Calu3 (cell line): ENCODE results near the gene ASB6. TPM values are rescaled to one million over a fixed set of nuclear protein-coding genes. Genes with fewer than 3 reads are reported as not detected.
A peak's percentile ranks its signal among the peaks of the same experiment; 100 is the strongest.

ENCODE experiments used
- BruUV-seq: library from RNA; stranded (reverse); fragments of 400-500 nt; replicated peaks from 2 replicates; lab custom pipeline; 2021; lab: Mats Ljungman, UMichigan
- CTCF ChIA-PET: fragments of 300-600 bp; sonication (Branson Sonifier 250); formaldehyde crosslinking; loops from one replicate; lab custom pipeline; 2022; ENCODE audit warnings: antibody characterized with exemption; lab: Charles Lee
- DNase-seq: peaks from one replicate; pipeline ENCODE4 v3.0.0; 2022
- H3K27ac Mint-ChIP-seq: one replicate; pipeline ENCODE4 v1.8.0; 2022; ENCODE audit warnings: mixed read lengths; ENCODE audit not compliant: unreplicated experiment
- H3K27me3 Mint-ChIP-seq: one replicate; pipeline ENCODE4 v1.8.0; 2022; ENCODE audit warnings: mixed read lengths; ENCODE audit not compliant: unreplicated experiment
- H3K36me3 Mint-ChIP-seq: one replicate; pipeline ENCODE4 v1.8.0; 2022; ENCODE audit warnings: mild to moderate bottlenecking, moderate library complexity, mixed read lengths; ENCODE audit not compliant: insufficient read depth, unreplicated experiment
- H3K4me1 Mint-ChIP-seq: one replicate; pipeline ENCODE4 v1.8.0; 2022; ENCODE audit warnings: mild to moderate bottlenecking, low read depth, mixed read lengths; ENCODE audit not compliant: unreplicated experiment
- H3K4me3 Mint-ChIP-seq: one replicate; pipeline ENCODE4 v1.8.0; 2022; ENCODE audit warnings: mild to moderate bottlenecking, low read depth, moderate library complexity, mixed read lengths; ENCODE audit not compliant: unreplicated experiment
- H3K9me3 Mint-ChIP-seq: one replicate; pipeline ENCODE4 v1.8.0; 2022; ENCODE audit warnings: low read depth, mixed read lengths; ENCODE audit not compliant: unreplicated experiment
- intact Hi-C: fragments of 100-400 bp; cut with micrococcal nuclease; formaldehyde crosslinking; loops from one replicate; pipeline ENCODE4 v1.10.0; 2022; ENCODE audit not compliant: unreplicated experiment
- total RNA-seq: library from RNA; stranded (reverse); gene quantifications from 2 replicates; pipeline ENCODE4 v1.2.3, GENCODE V29; 2022
- TF ChIP-seq, protein P1 (sequence below): fragments of 200-600 bp; IDR thresholded peaks from one replicate; pipeline ENCODE4 v1.8.0; 2022; ENCODE audit warnings: antibody characterized with exemption; ENCODE audit not compliant: unreplicated experiment

The ASB6 gene
- total RNA-seq, 1 experiment from 2014 or later: 15.5 TPM

DNA sequence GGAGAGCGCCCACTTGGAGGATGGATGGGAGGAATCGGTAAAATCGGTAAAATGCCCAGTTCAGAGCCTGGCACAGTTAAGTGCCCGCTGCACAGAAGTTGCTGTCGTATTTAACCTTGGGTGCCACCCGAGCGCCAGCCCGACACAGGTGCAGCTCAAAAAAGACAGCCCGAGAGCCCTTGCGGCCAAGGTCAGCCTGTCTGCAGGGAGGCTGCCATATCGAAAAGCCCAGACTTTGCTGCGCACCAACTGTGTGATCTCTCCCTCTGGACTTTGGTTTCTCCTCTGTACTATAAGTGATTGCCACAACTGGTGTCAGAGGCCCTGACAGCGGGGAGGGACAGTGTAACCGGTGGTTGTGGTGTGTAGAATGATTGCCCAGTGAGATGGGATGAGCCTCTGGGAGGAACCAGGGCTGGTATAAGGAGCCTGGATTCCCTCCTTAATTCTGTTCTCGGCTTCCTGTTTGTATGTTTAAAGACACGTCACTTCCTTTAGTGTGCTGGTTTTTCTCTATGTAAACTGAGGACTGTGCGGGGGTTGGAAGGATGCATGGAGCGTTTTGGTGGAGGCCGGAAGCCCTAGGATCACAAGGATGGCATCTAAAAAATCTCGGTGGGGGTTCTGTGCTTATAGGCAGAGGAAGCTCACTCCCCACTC lies 15.2 kb downstream of the ASB6 start:
- H3K36me3 Mint-ChIP-seq: peaks cover 38% of the 10 kb centered on the region
- H3K27me3 Mint-ChIP-seq: no peaks in the 10 kb centered on the region
- TF ChIP-seq, protein P1, sequence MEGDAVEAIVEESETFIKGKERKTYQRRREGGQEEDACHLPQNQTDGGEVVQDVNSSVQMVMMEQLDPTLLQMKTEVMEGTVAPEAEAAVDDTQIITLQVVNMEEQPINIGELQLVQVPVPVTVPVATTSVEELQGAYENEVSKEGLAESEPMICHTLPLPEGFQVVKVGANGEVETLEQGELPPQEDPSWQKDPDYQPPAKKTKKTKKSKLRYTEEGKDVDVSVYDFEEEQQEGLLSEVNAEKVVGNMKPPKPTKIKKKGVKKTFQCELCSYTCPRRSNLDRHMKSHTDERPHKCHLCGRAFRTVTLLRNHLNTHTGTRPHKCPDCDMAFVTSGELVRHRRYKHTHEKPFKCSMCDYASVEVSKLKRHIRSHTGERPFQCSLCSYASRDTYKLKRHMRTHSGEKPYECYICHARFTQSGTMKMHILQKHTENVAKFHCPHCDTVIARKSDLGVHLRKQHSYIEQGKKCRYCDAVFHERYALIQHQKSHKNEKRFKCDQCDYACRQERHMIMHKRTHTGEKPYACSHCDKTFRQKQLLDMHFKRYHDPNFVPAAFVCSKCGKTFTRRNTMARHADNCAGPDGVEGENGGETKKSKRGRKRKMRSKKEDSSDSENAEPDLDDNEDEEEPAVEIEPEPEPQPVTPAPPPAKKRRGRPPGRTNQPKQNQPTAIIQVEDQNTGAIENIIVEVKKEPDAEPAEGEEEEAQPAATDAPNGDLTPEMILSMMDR: no peak
- peaks cover 40% of the 10 kb centered on the region for H3K4me1 Mint-ChIP-seq
- no TSS peak for BruUV-seq
- no peak for DNase-seq
- intact Hi-C loops: no loop called here
- peak overlapping the region; percentile 82 for H3K4me3 Mint-ChIP-seq
- CTCF ChIA-PET: interaction anchor here (0.7 to 1.2 kb wide), 6 partner anchors 111 to 495 kb away, joined by 3 to 6 read pairs (median 4); no protein-coding TSS in a partner anchor
- peak overlapping the region; percentile 56 for H3K27ac Mint-ChIP-seq
- no peaks in the 10 kb centered on the region for H3K9me3 Mint-ChIP-seq

DNA sequence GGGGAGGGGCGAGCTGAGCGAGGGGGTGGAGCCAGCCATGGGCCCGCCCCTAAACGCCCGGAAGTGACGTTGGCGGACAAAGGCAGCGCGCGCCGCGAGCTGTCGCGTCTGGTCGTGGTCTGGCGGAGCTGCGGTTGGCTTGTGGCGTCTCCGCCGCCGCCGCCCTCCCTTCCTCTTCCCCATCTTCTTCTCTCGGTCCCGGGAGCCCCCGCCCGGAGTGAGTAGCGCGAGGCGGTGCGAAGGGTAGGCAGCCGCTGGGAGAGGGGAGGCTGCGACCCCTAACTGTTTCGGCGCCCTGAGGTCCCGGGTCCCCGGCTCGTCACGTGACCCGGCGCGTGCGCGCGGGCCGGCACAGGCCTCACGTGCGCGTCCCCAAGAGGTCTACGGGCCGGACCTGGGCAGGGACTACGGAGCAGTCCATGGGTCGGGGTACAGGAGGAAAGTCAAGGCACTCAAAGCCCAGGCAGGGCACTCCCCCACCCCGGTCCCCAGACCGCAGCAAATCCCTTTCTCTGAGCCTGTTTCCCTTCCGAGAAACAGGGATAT lies 15.8 kb downstream of the ASB6 start, which contains the start of gene NTMT1:
Gene NTMT1 (plus strand): TSS at position 85 of the 546 bp plus-strand sequence. CDS start 6,541 bp downstream, outside the sequence.
- Mint-ChIP-seq H3K36me3 (peaks cover 38% of the 10 kb centered on the region), H3K27ac (peak within 1 kb of the TSS; percentile 56), H3K4me3 (peak within 1 kb of the TSS; percentile 82), H3K9me3 (no peaks in the 10 kb centered on the region), H3K27me3 (no peaks in the 10 kb centered on the region), H3K4me1 (peaks cover 34% of the 10 kb centered on the region)
- TF ChIP-seq, protein P1: no peak
- no TSS peak for BruUV-seq
- intact Hi-C loops: no loop called here
- peak; percentile 78 for DNase-seq
- CTCF ChIA-PET: interaction anchor here (0.7 to 1.2 kb wide), 7 partner anchors 14 to 699 kb away, joined by 3 to 5 read pairs (median 4); no protein-coding TSS in a partner anchor

DNA sequence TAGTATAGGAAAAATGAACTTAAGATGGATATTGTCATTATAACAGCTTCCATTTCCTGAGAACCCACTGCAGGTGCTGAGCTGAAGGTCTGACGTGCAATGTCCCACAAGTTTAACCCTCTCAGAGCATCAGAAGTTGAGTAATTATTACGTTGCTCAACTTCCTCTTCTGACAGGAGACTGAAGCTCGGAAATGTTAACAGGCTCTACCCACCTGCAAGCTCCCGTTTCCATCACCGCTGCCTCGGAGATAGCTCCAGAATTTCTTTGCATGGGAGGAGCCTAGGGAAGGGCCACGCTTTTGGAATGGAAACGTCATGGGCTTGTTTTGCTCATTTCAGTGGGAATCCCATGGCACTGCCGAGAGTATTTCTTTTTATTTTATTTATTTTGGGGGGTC lies 17.0 kb downstream of the ASB6 start:
- no peak for DNase-seq
- Mint-ChIP-seq H3K4me1 (peaks cover 29% of the 10 kb centered on the region), H3K4me3 (no peak overlapping the region), H3K27ac (no peak overlapping the region), H3K36me3 (peaks cover 38% of the 10 kb centered on the region), H3K9me3 (no peaks in the 10 kb centered on the region), H3K27me3 (no peaks in the 10 kb centered on the region)
- intact Hi-C loops: loop anchor here (1.0 kb wide), 1 partner anchor 486 kb away; no protein-coding TSS in a partner anchor
- TF ChIP-seq, protein P1: no peak
- CTCF ChIA-PET: interaction anchor here (0.7 to 2.2 kb wide), 5 partner anchors 442 to 513 kb away, joined by 3 to 22 read pairs (median 4); partner anchors contain the start of gene PTPA
- BruUV-seq: no TSS peak

DNA sequence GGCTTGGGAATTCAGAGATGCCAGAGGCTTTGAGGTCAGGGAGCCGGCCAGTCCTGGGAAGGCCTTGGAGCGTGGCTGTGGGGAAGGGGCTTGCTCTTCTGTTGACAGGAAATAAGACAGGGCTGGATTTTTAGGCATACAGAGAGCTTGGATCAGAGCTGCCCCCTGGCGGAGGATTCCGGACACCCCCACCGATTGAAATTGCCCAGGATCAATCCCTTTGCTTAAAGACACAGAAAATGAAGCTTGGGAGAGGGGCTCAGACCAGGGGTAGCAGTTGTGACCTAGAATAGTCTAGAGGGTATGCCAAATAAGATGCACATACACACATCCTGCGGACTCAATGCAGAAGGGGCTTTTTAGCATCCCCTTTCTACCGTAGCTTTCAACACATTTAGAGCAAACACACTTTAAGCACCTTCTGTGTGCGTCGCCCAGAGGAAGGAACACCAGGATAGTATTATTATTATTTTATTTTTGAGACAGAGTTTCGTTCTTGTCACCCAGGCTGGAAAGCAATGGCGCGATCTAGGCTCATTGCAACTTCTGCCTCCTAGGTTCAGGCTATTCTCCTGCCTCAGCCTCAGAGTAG lies 17.7 kb downstream of the ASB6 start:
- Mint-ChIP-seq H3K27me3 (no peaks in the 10 kb centered on the region), H3K4me1 (peaks cover 29% of the 10 kb centered on the region), H3K36me3 (peaks cover 38% of the 10 kb centered on the region), H3K9me3 (no peaks in the 10 kb centered on the region), H3K27ac (no peak overlapping the region), H3K4me3 (no peak overlapping the region)
- BruUV-seq: no TSS peak
- intact Hi-C loops: loop anchor here (1.0 kb wide), 1 partner anchor 485 kb away; no protein-coding TSS in a partner anchor
- CTCF ChIA-PET: interaction anchor here (0.6 to 2.2 kb wide), 9 partner anchors 128 to 513 kb away, joined by 3 to 22 read pairs (median 4); partner anchors contain the start of gene PTPA
- TF ChIP-seq, protein P1: peak; percentile 61
- peak; percentile 73 for DNase-seq
